HG03064 (cell line): Measurements from ENCODE around the gene TRMT44.
"Not testable (repeated sequence)": the region's sequence is repeated elsewhere in the genome, so short reads cannot be mapped to it uniquely, and the experiment has no call there.

ENCODE experiments used
- ATAC-seq: cut with Tn5 transposase; IDR thresholded peaks from one replicate; pipeline ENCODE4 v1.9.1; 2021; ENCODE audit warnings: low read depth; ENCODE audit not compliant: unreplicated experiment

Gene TRMT44

GRCh38 chr4:8507196-8507570 lies 66.6 kb downstream of the TRMT44 start:
- no peak for ATAC-seq

GRCh38 chr4:8507624-8508023 lies 67.0 kb downstream of the TRMT44 start:
- no peak for ATAC-seq

GRCh38 chr4:8508266-8508665 lies 67.7 kb downstream of the TRMT44 start:
- no peak for ATAC-seq

GRCh38 chr4:8508740-8509139 lies 68.2 kb downstream of the TRMT44 start:
- ATAC-seq, result no peak

GRCh38 chr4:8509311-8509950 lies 68.9 kb downstream of the TRMT44 start:
- no peak for ATAC-seq

- ATAC-seq, result no peak
Observed at GRCh38 chr4:8510191-8510590, 69.6 kb downstream of the TRMT44 start.

GRCh38 chr4:8510611-8511285 lies 70.2 kb downstream of the TRMT44 start:
- no peak for ATAC-seq

- ATAC-seq, result no peak
Observed at GRCh38 chr4:8512510-8512909, 71.9 kb downstream of the TRMT44 start.

GRCh38 chr4:8513080-8513479 lies 72.5 kb downstream of the TRMT44 start:
- not testable (repeated sequence) for ATAC-seq

GRCh38 chr4:8513931-8514330 lies 73.4 kb downstream of the TRMT44 start:
- no peak for ATAC-seq

GRCh38 chr4:8514391-8514790 lies 73.8 kb downstream of the TRMT44 start:
- no peak for ATAC-seq

GRCh38 chr4:8515316-8516060 lies 74.9 kb downstream of the TRMT44 start:
- no peak for ATAC-seq

GRCh38 chr4:8516061-8516573 lies 75.5 kb downstream of the TRMT44 start:
- no peak for ATAC-seq

- no peak for ATAC-seq
Observed at GRCh38 chr4:8516996-8517550, 76.5 kb downstream of the TRMT44 start.

- ATAC-seq, result no peak
Observed at GRCh38 chr4:8517946-8518345, 77.4 kb downstream of the TRMT44 start.

- ATAC-seq, result no peak
Observed at GRCh38 chr4:8522160-8523120, 81.9 kb downstream of the TRMT44 start.

- no peak for ATAC-seq
Observed at GRCh38 chr4:8523175-8523574, 82.6 kb downstream of the TRMT44 start.

GRCh38 chr4:8523766-8524165 lies 83.2 kb downstream of the TRMT44 start:
- no peak for ATAC-seq

GRCh38 chr4:8524595-8525382 lies 84.2 kb downstream of the TRMT44 start:
- ATAC-seq, result no peak
